Loucy (cell line): ENCODE results near the gene ELN.

Source experiments
- EZH2phosphoT487 ChIP-seq: fragments of 200-600 bp; IDR thresholded peaks from 2 replicates; pipeline ENCODE4 v1.6.1; 2018; ENCODE audit warnings: antibody characterized with exemption, mild to moderate bottlenecking, moderate library complexity, borderline replicate concordance
- TF ChIP-seq, protein P1 (sequence below): fragments of 200-600 bp; sonication (generic); conservative IDR thresholded peaks from 2 replicates; pipeline ENCODE4 v1.5.1; 2014; ENCODE audit warnings: mild to moderate bottlenecking, antibody characterized with exemption, low read length

DNA sequence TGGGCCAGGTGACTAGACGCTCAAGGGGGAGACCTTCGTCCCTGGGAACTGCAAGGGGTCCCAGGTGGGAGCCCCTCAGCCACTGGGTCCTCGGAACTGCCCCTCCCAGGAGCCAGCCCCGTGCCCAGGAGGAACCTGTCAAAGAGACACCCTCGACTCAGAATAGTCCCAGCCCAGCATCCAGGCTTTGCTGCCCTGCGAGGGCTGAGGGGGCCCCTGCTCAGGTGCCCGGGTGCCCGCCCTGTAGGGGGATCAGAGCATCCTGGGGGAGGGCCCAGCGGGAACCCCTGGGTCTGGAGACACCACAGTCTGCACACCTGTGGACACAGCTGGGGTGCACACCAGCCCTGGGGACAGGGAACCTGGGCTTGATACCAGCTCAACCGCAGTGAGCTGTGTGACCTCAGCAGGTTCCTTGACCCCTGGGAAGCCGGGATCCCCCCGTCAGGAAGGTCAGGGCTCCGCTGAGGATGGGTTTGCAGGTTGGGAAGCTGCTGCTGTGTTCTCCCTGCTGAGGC lies 407 bp downstream of the ELN start:
- no peak for TF ChIP-seq EZH2phosphoT487
- TF ChIP-seq, protein P1, sequence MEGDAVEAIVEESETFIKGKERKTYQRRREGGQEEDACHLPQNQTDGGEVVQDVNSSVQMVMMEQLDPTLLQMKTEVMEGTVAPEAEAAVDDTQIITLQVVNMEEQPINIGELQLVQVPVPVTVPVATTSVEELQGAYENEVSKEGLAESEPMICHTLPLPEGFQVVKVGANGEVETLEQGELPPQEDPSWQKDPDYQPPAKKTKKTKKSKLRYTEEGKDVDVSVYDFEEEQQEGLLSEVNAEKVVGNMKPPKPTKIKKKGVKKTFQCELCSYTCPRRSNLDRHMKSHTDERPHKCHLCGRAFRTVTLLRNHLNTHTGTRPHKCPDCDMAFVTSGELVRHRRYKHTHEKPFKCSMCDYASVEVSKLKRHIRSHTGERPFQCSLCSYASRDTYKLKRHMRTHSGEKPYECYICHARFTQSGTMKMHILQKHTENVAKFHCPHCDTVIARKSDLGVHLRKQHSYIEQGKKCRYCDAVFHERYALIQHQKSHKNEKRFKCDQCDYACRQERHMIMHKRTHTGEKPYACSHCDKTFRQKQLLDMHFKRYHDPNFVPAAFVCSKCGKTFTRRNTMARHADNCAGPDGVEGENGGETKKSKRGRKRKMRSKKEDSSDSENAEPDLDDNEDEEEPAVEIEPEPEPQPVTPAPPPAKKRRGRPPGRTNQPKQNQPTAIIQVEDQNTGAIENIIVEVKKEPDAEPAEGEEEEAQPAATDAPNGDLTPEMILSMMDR: no peak
